Panc1 (cell line): ENCODE results near the gene PHLPP1. TPM values are rescaled to one million over a fixed set of nuclear protein-coding genes. Genes with fewer than 3 reads are reported as not detected.

Source experiments
- ATAC-seq: fragments of 200-7000 bp; cut with Tn5 transposase; 2 replicates; pipeline ENCODE4 v1.9.1; 2020; ENCODE audit warnings: mild to moderate bottlenecking, moderate library complexity
- BruUV-seq: library from RNA; stranded (reverse); fragments of 400-500 nt; replicated peaks from 2 replicates; lab custom pipeline; 2021; lab: Mats Ljungman, UMichigan
- CTCF ChIA-PET: fragments of 300-600 bp; sonication (Branson Sonifier 250); formaldehyde crosslinking; loops from one replicate; lab custom pipeline; 2022; ENCODE audit warnings: antibody characterized with exemption; lab: Charles Lee
- POLR2A ChIA-PET: fragments of 300-600 bp; sonication (Branson Sonifier 250); formaldehyde crosslinking; loops from one replicate; lab custom pipeline; 2022; ENCODE audit warnings: antibody characterized with exemption; lab: Charles Lee
- DNase-seq: peaks from one replicate; pipeline ENCODE4 v3.0.0-alpha.2; 2010; ENCODE audit warnings: low read depth, low spot score
- H3K27ac ChIP-seq: 2 replicates; pipeline ENCODE4 v1.5.1; 2011; ENCODE audit warnings: mild to moderate bottlenecking, low read length, inconsistent platforms
- H3K27me3 ChIP-seq: fragments of 200-500 bp; sonication (Bioruptor generic); 2 replicates; pipeline ENCODE4 v1.6.0; 2014; ENCODE audit warnings: low read length, inconsistent platforms; ENCODE audit not compliant: control insufficient read depth, insufficient read depth
- H3K36me3 ChIP-seq: fragments of 200-500 bp; sonication (Bioruptor generic); 2 replicates; pipeline ENCODE4 v1.5.1; 2014; ENCODE audit warnings: inconsistent platforms, mild to moderate bottlenecking, low read length, moderate library complexity; ENCODE audit not compliant: control insufficient read depth, insufficient read depth
- H3K4me1 ChIP-seq: 2 replicates; pipeline ENCODE4 v1.5.1; 2011; ENCODE audit warnings: inconsistent platforms, mild to moderate bottlenecking, low read length, moderate library complexity; ENCODE audit not compliant: control insufficient read depth, insufficient read depth
- H3K4me3 ChIP-seq, 2 experiments: 2 replicates each; pipeline ENCODE4 v1.5.1; 2011 to 2012; ENCODE audit warnings: low read depth in 2 of 2, low read length in 2 of 2, mild to moderate bottlenecking in 2 of 2, inconsistent platforms in 1 of 2, moderate library complexity in 1 of 2
- H3K9me3 ChIP-seq: fragments of 200-500 bp; sonication (Bioruptor generic); 2 replicates; pipeline ENCODE4 v1.5.1; 2014; ENCODE audit warnings: low read depth, mild to moderate bottlenecking, inconsistent platforms, low read length, moderate library complexity; ENCODE audit not compliant: control insufficient read depth, insufficient read depth
- CTCF ChIP-seq: fragments of 450-650 bp; IDR thresholded peaks from 2 replicates; pipeline ENCODE4 v1.5.1; 2017; ENCODE audit warnings: mild to moderate bottlenecking
- POLR2AphosphoS5 ChIP-seq: IDR thresholded peaks from 2 replicates; pipeline ENCODE4 v1.6.1; 2012; ENCODE audit warnings: mild to moderate bottlenecking, low read depth, low read length, moderate library complexity
- REST ChIP-seq, 2 experiments: IDR thresholded peaks; 2 replicates each; pipeline ENCODE4 v1.6.1; 2011 to 2012; ENCODE audit warnings: low read depth in 2 of 2, control low read depth in 1 of 2, low read length in 1 of 2, mild to moderate bottlenecking in 1 of 2, moderate library complexity in 1 of 2; ENCODE audit not compliant: insufficient read depth in 1 of 2
- SIN3A ChIP-seq: IDR thresholded peaks from 2 replicates; pipeline ENCODE4 v1.6.1; 2012; ENCODE audit warnings: low read depth, mild to moderate bottlenecking, low read length, moderate library complexity, borderline replicate concordance; ENCODE audit not compliant: insufficient read depth
- TCF7L2 ChIP-seq: IDR thresholded peaks from 2 replicates; pipeline ENCODE4 v1.6.1; 2011; ENCODE audit warnings: mild to moderate bottlenecking, low read depth, low read length, inconsistent platforms
- in situ Hi-C: cut with HindIII; loops from 2 replicates; pipeline ENCODE4 v1.10.0; 2016; ENCODE audit warnings: low sequenced_read_pairs, low pct_unique_long_range_greater_than_20kb
- intact Hi-C: fragments of 100-400 bp; cut with micrococcal nuclease; formaldehyde crosslinking; loops from one replicate; pipeline ENCODE4 v1.10.0; 2022; ENCODE audit not compliant: unreplicated experiment
- total RNA-seq: library from RNA; stranded (reverse); gene quantifications from one replicate; pipeline ENCODE4 v1.2.1, GENCODE V29; 2021; ENCODE audit not compliant: unreplicated experiment

PHLPP1 gene
- total RNA-seq, 1 experiment from 2014 or later = 6.3 TPM

GRCh38 chr18:62847081-62847480 is 131.7 kb downstream of the PHLPP1 start:
- Histone ChIP-seq H3K9me3 (no peaks in the 10 kb centered on the region), H3K4me3 (no peak overlapping the region), H3K27me3 (no peaks in the 10 kb centered on the region), H3K36me3 (no peaks in the 10 kb centered on the region), H3K27ac (no peak overlapping the region), H3K4me1 (no peaks in the 10 kb centered on the region)
- DNase-seq = no peak
- in situ Hi-C loops (no loop called here), intact Hi-C loops (no loop called here)
- no peak for TF ChIP-seq POLR2AphosphoS5
- TF ChIP-seq SIN3A = no peak
- no peak for TF ChIP-seq TCF7L2
- no peak for TF ChIP-seq CTCF
- no TSS peak for BruUV-seq
- no peak for ATAC-seq
- CTCF ChIA-PET = no interaction called here
- POLR2A ChIA-PET = no interaction called here

- DNase-seq = no peak
Measured at GRCh38 chr18:62848946-62849345, 133.6 kb downstream of the PHLPP1 start.

More at GRCh38 chr18:62848946-62849345, 133.6 kb downstream of the PHLPP1 start:
- no peaks in the 10 kb centered on the region for H3K36me3 ChIP-seq
- ChIA-PET CTCF (no interaction called here), POLR2A (no interaction called here)
- no peaks in the 10 kb centered on the region for H3K27me3 ChIP-seq
- H3K4me1 ChIP-seq = no peaks in the 10 kb centered on the region
- ATAC-seq = no peak
- intact Hi-C loops = no loop called here
- BruUV-seq = no TSS peak
- in situ Hi-C loops = no loop called here
- no peak overlapping the region for H3K27ac ChIP-seq
- H3K9me3 ChIP-seq = no peaks in the 10 kb centered on the region
- no peak for TF ChIP-seq REST (IDR thresholded peaks at IDR 0.05; ENCODE audit: insufficient read depth in 1 of 2, low read depth in 2 of 2, low read length in 1 of 2)
- TF ChIP-seq CTCF = no peak
- no peak for TF ChIP-seq TCF7L2
- TF ChIP-seq SIN3A = no peak
- no peak for TF ChIP-seq POLR2AphosphoS5
- no peak overlapping the region for H3K4me3 ChIP-seq
